NCI-H774 (cell line): ENCODE results near the gene MCRIP1.

Experiments
- DNase-seq: peaks from one replicate; lab custom pipeline; 2025; lab: John Stamatoyannopoulos, UW

The MCRIP1 gene

GRCh38 chr17:81833160-81833920, at the start of gene MCRIP1:
Gene MCRIP1, minus strand, starts transcription at chr17:81833291. Its CDS starts 8,785 bp downstream, at chr17:81824506.
- DNase-seq = peak; percentile 99

- DNase-seq = no peak
Measured at GRCh38 chr17:81879121-81879520, 46.0 kb upstream of the MCRIP1 start.

- DNase-seq = no peak
Measured at GRCh38 chr17:81878294-81878693, 45.2 kb upstream of the MCRIP1 start.

GRCh38 chr17:81877569-81877968, 44.5 kb upstream of the MCRIP1 start:
- no peak for DNase-seq

GRCh38 chr17:81871387-81872230, 38.5 kb upstream of the MCRIP1 start:
- peak; percentile 96 for DNase-seq

GRCh38 chr17:81870981-81871386, 37.9 kb upstream of the MCRIP1 start, which contains the start of gene ARHGDIA:
Gene ARHGDIA, minus strand, starts transcription at chr17:81871337. Its CDS starts 1,407 bp downstream, at chr17:81869930.
- no peak for DNase-seq

- DNase-seq = no peak
Measured at GRCh38 chr17:81870131-81870980, 37.3 kb upstream of the MCRIP1 start.

GRCh38 chr17:81869221-81870130, 36.4 kb upstream of the MCRIP1 start:
- DNase-seq = no peak

GRCh38 chr17:81868674-81869220, 35.7 kb upstream of the MCRIP1 start:
- no peak for DNase-seq

GRCh38 chr17:81867991-81868673, 35.0 kb upstream of the MCRIP1 start:
- DNase-seq = no peak

- no peak for DNase-seq
Measured at GRCh38 chr17:81867170-81867990, 34.3 kb upstream of the MCRIP1 start.

GRCh38 chr17:81866440-81867169, 33.5 kb upstream of the MCRIP1 start:
- no peak for DNase-seq

- no peak for DNase-seq
Measured at GRCh38 chr17:81865733-81866439, 32.8 kb upstream of the MCRIP1 start.

- DNase-seq = no peak
Measured at GRCh38 chr17:81865358-81865732, 32.3 kb upstream of the MCRIP1 start.

GRCh38 chr17:81863833-81864768, 31.0 kb upstream of the MCRIP1 start:
- no peak for DNase-seq

- no peak for DNase-seq
Measured at GRCh38 chr17:81863123-81863675, 30.1 kb upstream of the MCRIP1 start.
